Lung (tissue), 12 donors: ENCODE measurements around the gene PARD3B. TPM values are rescaled to one million over a fixed set of nuclear protein-coding genes. Genes with fewer than 3 reads are reported as not detected.

Experiments used
- ATAC-seq: fragments of 200-7000 bp; cut with Tn5 transposase; one replicate; pipeline ENCODE4 v1.9.1; 2020; ENCODE audit warnings: moderate number of reproducible peaks; ENCODE audit not compliant: insufficient read depth, low FRiP score
- DNase-seq, 3 donors: peaks; one replicate each; pipeline ENCODE4 v3.0.0-alpha.2; 2013 to 2017
- H3K27ac ChIP-seq, 2 donors: one replicate each; pipeline ENCODE4 v1.5.1; 2013; ENCODE audit warnings: mild to moderate bottlenecking in 2 of 2, moderate library complexity in 2 of 2, control low read depth in 1 of 2, inconsistent platforms in 1 of 2, low read depth in 1 of 2, low read length in 1 of 2
- H3K27me3 ChIP-seq, 3 donors: one replicate each; pipeline ENCODE4 v1.5.1; 2013; ENCODE audit warnings: low read length in 2 of 3; ENCODE audit not compliant: control insufficient read depth in 3 of 3, insufficient read depth in 3 of 3
- H3K36me3 ChIP-seq, 4 donors: one replicate each; pipeline ENCODE4 v1.5.1; 2013; ENCODE audit warnings: low read length in 4 of 4, mild to moderate bottlenecking in 1 of 4, moderate library complexity in 1 of 4; ENCODE audit not compliant: control insufficient read depth in 4 of 4, insufficient read depth in 4 of 4
- H3K4me1 ChIP-seq, 5 donors: one replicate each; pipeline ENCODE4 v1.5.1; 2013; ENCODE audit warnings: low read length in 5 of 5, mild to moderate bottlenecking in 2 of 5, moderate library complexity in 1 of 5; ENCODE audit not compliant: control insufficient read depth in 5 of 5, insufficient read depth in 5 of 5
- H3K4me3 ChIP-seq: one replicate; pipeline ENCODE4 v1.5.1; 2013; ENCODE audit warnings: mild to moderate bottlenecking, control low read depth, moderate library complexity
- H3K9ac ChIP-seq, 2 donors: one replicate each; pipeline ENCODE4 v1.5.1; 2013; ENCODE audit warnings: low read length in 2 of 2, control low read depth in 1 of 2; ENCODE audit not compliant: insufficient read depth in 1 of 2
- H3K9me3 ChIP-seq, 4 donors: one replicate each; pipeline ENCODE4 v1.5.1; 2013; ENCODE audit warnings: low read length in 3 of 4, mild to moderate bottlenecking in 1 of 4, moderate library complexity in 1 of 4; ENCODE audit not compliant: control insufficient read depth in 4 of 4, insufficient read depth in 3 of 4
- CTCF ChIP-seq: IDR thresholded peaks from 2 replicates; pipeline ENCODE4 v1.5.1; 2012; ENCODE audit warnings: mild to moderate bottlenecking; ENCODE audit errors: control extremely low read depth, extremely low read depth
- WGBS, 2 donors: extraction: QIAGEN DNeasy Blood & Tissue Kit; methylation state at CpG; one replicate each; pipeline ENCODE4 v1.1.7; 2013; 5-methylcytosine and 5-hydroxymethylcytosine counted together
- polyA plus RNA-seq, 2 donors: library from polyadenylated mRNA; stranded (reverse); fragments of 200-250 nt; gene quantifications; one replicate each; pipeline ENCODE4 v1.2.1, GENCODE V29; 2013
- total RNA-seq, 2 donors: library from RNA; depleted of rRNA in 1 of 2; stranded (reverse); fragments of >200 nt in 1 of 2; gene quantifications; one replicate each; pipeline ENCODE4 v1.2.1, GENCODE V29; 2014 to 2021
- donor health status: control.
- donor health status: control.
- donor health status: Bipolar disorder and iron deficiency.
- donor health status: healthy.
- donor health status: DM: yes; HTN: yes; CAD: no.

Gene PARD3B
- total and polyA plus RNA-seq, 4 donors = 2.4 to 38.7 (median 17.1) TPM

DNA sequence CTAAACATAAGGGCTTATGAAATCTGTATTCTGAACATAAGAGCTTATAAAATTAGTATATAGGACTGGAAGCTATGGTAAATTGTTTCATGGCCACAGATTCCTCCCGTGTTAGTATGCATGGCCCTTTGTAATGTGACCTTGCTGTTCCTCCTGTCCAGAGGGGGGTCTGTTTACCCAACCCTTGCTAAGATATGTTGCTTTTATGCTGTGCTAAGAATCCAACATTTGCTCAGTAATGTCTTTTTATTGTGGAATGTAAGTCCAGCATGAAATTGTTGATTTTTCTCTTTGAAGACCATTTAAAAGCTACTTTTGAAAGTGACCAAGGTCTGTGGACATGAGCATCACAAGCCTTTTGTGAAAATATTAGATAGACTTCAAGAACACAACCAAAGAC is 485.4 kb downstream of the PARD3B start:
- Histone ChIP-seq H3K9ac (no peak overlapping the region), H3K36me3 (no peaks in the 10 kb centered on the region), H3K4me1 (peaks cover 0 to 3% (median 0%) of the 10 kb centered on the region in 5 donors), H3K27ac (no peak overlapping the region), H3K4me3 (no peak overlapping the region), H3K9me3 (no peaks in the 10 kb centered on the region), H3K27me3 (no peaks in the 10 kb centered on the region)
- ATAC-seq (no peak), DNase-seq (no peak)
- no peak for TF ChIP-seq CTCF
- 84 to 92% methylated on average over 1 of the region's 1 CpG for WGBS, 2 donors

DNA sequence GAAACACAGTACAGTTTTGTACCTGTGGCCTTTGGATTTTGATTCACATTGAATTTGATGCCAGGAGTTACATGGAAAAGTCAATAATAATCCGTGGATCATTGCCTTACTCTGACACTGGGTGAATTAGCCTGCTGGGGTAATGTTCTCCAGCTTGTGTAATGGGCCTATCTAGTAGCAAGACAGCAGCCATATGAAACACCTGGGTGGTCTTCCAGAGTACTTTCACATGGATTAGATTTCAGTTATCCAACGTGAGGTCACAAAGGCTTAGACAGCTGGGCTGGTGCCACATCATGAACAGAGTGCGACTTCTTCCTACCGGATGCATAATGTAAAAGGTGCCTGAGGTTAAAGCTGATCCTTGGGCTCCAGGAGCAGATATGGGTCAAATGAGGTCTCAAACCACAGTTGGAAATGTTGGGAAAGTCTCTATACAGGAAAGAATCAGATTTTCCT is 486.8 kb downstream of the PARD3B start:
- Histone ChIP-seq H3K27ac (no peak overlapping the region), H3K4me1 (peaks cover 0 to 3% (median 0%) of the 10 kb centered on the region in 5 donors), H3K4me3 (no peak overlapping the region), H3K9me3 (no peaks in the 10 kb centered on the region), H3K27me3 (no peaks in the 10 kb centered on the region), H3K36me3 (no peaks in the 10 kb centered on the region), H3K9ac (no peak overlapping the region)
- WGBS, 2 donors = 83 to 88% methylated on average over 4 of the region's 4 CpGs
- DNase-seq (no peak), ATAC-seq (no peak)
- TF ChIP-seq CTCF = no peak

DNA sequence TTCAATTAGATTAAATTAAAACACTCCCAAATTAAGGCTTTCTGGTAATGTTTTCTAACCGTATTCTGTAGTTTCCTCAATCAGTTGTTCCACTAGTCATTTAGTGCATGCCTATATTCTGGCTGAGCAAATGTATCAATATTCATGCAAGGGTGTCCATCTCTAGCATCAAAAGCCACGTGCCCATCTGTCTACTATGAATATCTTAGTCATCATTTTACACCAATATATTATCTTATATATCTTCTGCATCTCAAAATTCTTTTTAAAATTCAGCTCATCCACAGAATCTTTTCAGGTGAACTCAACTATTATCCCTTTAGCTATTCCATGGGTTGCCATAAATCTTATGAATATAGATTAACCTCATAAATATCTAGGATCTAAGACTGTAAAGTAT is 488.2 kb downstream of the PARD3B start:
- Histone ChIP-seq H3K36me3 (no peaks in the 10 kb centered on the region), H3K4me1 (peaks cover 0 to 3% (median 0%) of the 10 kb centered on the region in 5 donors), H3K9me3 (no peaks in the 10 kb centered on the region), H3K4me3 (no peak overlapping the region), H3K27me3 (no peaks in the 10 kb centered on the region), H3K9ac (no peak overlapping the region), H3K27ac (no peak overlapping the region)
- 88 to 94% methylated on average over 2 of the region's 2 CpGs for WGBS, 2 donors
- TF ChIP-seq CTCF = no peak
- ATAC-seq (no peak), DNase-seq (no peak)

GRCh38 chr2:205034034-205034433 is 488.8 kb downstream of the PARD3B start:
- H3K36me3 ChIP-seq = no peaks in the 10 kb centered on the region
- no peak for DNase-seq
- 59 to 73% methylated on average over 4 of the region's 4 CpGs for WGBS, 2 donors
- H3K4me3 ChIP-seq = no peak overlapping the region
- H3K27me3 ChIP-seq = no peaks in the 10 kb centered on the region
- H3K4me1 ChIP-seq = peaks cover 0 to 3% (median 0%) of the 10 kb centered on the region in 5 donors
- H3K27ac ChIP-seq = no peak overlapping the region
- no peak for ATAC-seq
- no peak for TF ChIP-seq CTCF
- no peaks in the 10 kb centered on the region for H3K9me3 ChIP-seq
- H3K9ac ChIP-seq = no peak overlapping the region
